BE2C (cell line): ENCODE results near the gene MEGF8.
"Not testable (repeated sequence)": the region's sequence is repeated elsewhere in the genome, so short reads cannot be mapped to it uniquely, and the experiment has no call there.

Experiments
- DNase-seq: peaks from one replicate; pipeline ENCODE4 v3.0.0-alpha.2; 2020
- H3K27me3 ChIP-seq: fragments of 250-450 bp; sonication (Bioruptor Pico); 2 replicates; pipeline ENCODE4 v1.5.1; 2020; ENCODE audit warnings: mild to moderate bottlenecking
- H3K36me3 ChIP-seq: fragments of 250-450 bp; sonication (Bioruptor Pico); 2 replicates; pipeline ENCODE4 v1.5.1; 2020; ENCODE audit warnings: mild to moderate bottlenecking
- H3K4me1 ChIP-seq: fragments of 250-450 bp; sonication (Bioruptor Pico); 2 replicates; pipeline ENCODE4 v1.5.1; 2020
- H3K4me3 ChIP-seq: 2 replicates; pipeline ENCODE4 v1.5.1; 2011; ENCODE audit warnings: low read depth, low read length
- H3K9me3 ChIP-seq: fragments of 250-450 bp; sonication (Bioruptor Pico); 2 replicates; pipeline ENCODE4 v1.5.1; 2020
- CTCF ChIP-seq: IDR thresholded peaks from 2 replicates; pipeline ENCODE4 v1.5.1; 2012; ENCODE audit warnings: mild to moderate bottlenecking, low read depth, low read length

The MEGF8 gene

GRCh38 chr19:42328106-42328505 is 2.7 kb downstream of the MEGF8 start:
- no peak for TF ChIP-seq CTCF
- no peaks in the 10 kb centered on the region; the same call in 1 of the 2 replicates for H3K4me1 ChIP-seq
- DNase-seq = no peak

GRCh38 chr19:42328854-42329253 is 3.4 kb downstream of the MEGF8 start:
- Histone ChIP-seq H3K27me3 (no peaks in the 10 kb centered on the region), H3K4me3 (no peak overlapping the region), H3K36me3 (no peaks in the 10 kb centered on the region), H3K4me1 (no peaks in the 10 kb centered on the region; the same call in 1 of the 2 replicates), H3K9me3 (no peaks in the 10 kb centered on the region)
- no peak for TF ChIP-seq CTCF
- DNase-seq = no peak

More at GRCh38 chr19:42328106-42328505, 2.7 kb downstream of the MEGF8 start:
- no peaks in the 10 kb centered on the region for H3K27me3 ChIP-seq
- no peaks in the 10 kb centered on the region for H3K36me3 ChIP-seq
- no peaks in the 10 kb centered on the region for H3K9me3 ChIP-seq
- no peak overlapping the region for H3K4me3 ChIP-seq

- TF ChIP-seq CTCF = no peak
- Histone ChIP-seq H3K9me3 (no peaks in the 10 kb centered on the region), H3K4me1 (no peaks in the 10 kb centered on the region; the same call in 1 of the 2 replicates), H3K27me3 (no peaks in the 10 kb centered on the region), H3K36me3 (no peaks in the 10 kb centered on the region), H3K4me3 (no peak overlapping the region)
- DNase-seq = no peak
Observed at GRCh38 chr19:42330241-42330711, 4.8 kb downstream of the MEGF8 start.

GRCh38 chr19:42331333-42331732 is 5.9 kb downstream of the MEGF8 start:
- not testable (repeated sequence) for H3K27me3 ChIP-seq, H3K36me3 ChIP-seq, H3K4me1 ChIP-seq, DNase-seq, H3K9me3 ChIP-seq, H3K4me3 ChIP-seq

GRCh38 chr19:42332059-42332458 is 6.6 kb downstream of the MEGF8 start:
- Histone ChIP-seq H3K36me3 (peaks cover 13% of the 10 kb centered on the region; the same call in 1 of the 2 replicates), H3K4me1 (no peaks in the 10 kb centered on the region; the same call in 1 of the 2 replicates), H3K27me3 (no peaks in the 10 kb centered on the region), H3K4me3 (no peak overlapping the region), H3K9me3 (no peaks in the 10 kb centered on the region)
- no peak for DNase-seq
- TF ChIP-seq CTCF = no peak

- no peak for DNase-seq
- no peaks in the 10 kb centered on the region for H3K9me3 ChIP-seq
- peaks cover 13% of the 10 kb centered on the region; the same call in 1 of the 2 replicates for H3K36me3 ChIP-seq
- no peaks in the 10 kb centered on the region for H3K4me1 ChIP-seq
- H3K27me3 ChIP-seq = no peaks in the 10 kb centered on the region
- no peak overlapping the region for H3K4me3 ChIP-seq
- TF ChIP-seq CTCF = no peak
Observed at GRCh38 chr19:42333018-42333417, 7.6 kb downstream of the MEGF8 start.
